Tibial nerve (tissue), 4 donors: Measurements from ENCODE around the gene AGAP3.

Experiments used
- EP300 ChIP-seq, 2 donors: sonication (generic); formaldehyde crosslinking; IDR thresholded peaks; one replicate each; pipeline ENCODE4 v1.6.1; 2017; ENCODE audit warnings: antibody characterized with exemption in 2 of 2, mild to moderate bottlenecking in 1 of 2
- POLR2A ChIP-seq, 2 donors: fragments of 450-650 bp; IDR thresholded peaks; one replicate each; pipeline ENCODE4 v1.6.1; 2017; ENCODE audit warnings: antibody characterized with exemption in 2 of 2, mild to moderate bottlenecking in 2 of 2, moderate library complexity in 2 of 2
- TF ChIP-seq, protein P1 (sequence below), 5 experiments: fragments of 200-600 bp in 3 of 5; fragments of 450-650 bp in 2 of 5; sonication (generic) in 3 of 5; IDR thresholded peaks; one replicate each; pipeline ENCODE4 v1.5.1; 2016 to 2019; ENCODE audit warnings: antibody characterized with exemption in 5 of 5, mild to moderate bottlenecking in 3 of 5, moderate library complexity in 2 of 5

GRCh38 chr7:151124481-151124880 lies 38.2 kb downstream of the AGAP3 start:
- TF ChIP-seq, protein P1, sequence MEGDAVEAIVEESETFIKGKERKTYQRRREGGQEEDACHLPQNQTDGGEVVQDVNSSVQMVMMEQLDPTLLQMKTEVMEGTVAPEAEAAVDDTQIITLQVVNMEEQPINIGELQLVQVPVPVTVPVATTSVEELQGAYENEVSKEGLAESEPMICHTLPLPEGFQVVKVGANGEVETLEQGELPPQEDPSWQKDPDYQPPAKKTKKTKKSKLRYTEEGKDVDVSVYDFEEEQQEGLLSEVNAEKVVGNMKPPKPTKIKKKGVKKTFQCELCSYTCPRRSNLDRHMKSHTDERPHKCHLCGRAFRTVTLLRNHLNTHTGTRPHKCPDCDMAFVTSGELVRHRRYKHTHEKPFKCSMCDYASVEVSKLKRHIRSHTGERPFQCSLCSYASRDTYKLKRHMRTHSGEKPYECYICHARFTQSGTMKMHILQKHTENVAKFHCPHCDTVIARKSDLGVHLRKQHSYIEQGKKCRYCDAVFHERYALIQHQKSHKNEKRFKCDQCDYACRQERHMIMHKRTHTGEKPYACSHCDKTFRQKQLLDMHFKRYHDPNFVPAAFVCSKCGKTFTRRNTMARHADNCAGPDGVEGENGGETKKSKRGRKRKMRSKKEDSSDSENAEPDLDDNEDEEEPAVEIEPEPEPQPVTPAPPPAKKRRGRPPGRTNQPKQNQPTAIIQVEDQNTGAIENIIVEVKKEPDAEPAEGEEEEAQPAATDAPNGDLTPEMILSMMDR (IDR thresholded peaks at IDR 0.05) = no peak
- TF ChIP-seq EP300 (IDR thresholded peaks at IDR 0.05) = no peak
- no peak for TF ChIP-seq POLR2A (IDR thresholded peaks at IDR 0.05)
